Femur (tissue), 1 donor: ENCODE data around the gene CCDC71.

Experiments used
- DNase-seq: peaks from one replicate; pipeline ENCODE4 v3.0.0-alpha.2; 2017

CCDC71 gene

GRCh38 chr3:49165771-49166751 lies at the start of gene CCDC71:
Gene CCDC71, minus strand, starts transcription at chr3:49166331. Its CDS starts 2,123 bp downstream, at chr3:49164208.
- peak; percentile 88 for DNase-seq

GRCh38 chr3:49213998-49214397 lies 47.9 kb upstream of the CCDC71 start:
- no peak for DNase-seq

- DNase-seq = no peak
Measured at GRCh38 chr3:49213541-49213943, 47.4 kb upstream of the CCDC71 start.

- no peak for DNase-seq
Measured at GRCh38 chr3:49199900-49200281, 33.8 kb upstream of the CCDC71 start.

- DNase-seq = peak; percentile 97
Measured at GRCh38 chr3:49199239-49199899, 33.2 kb upstream of the CCDC71 start.

- DNase-seq = no peak
Measured at GRCh38 chr3:49198611-49199230, 32.6 kb upstream of the CCDC71 start.

GRCh38 chr3:49198161-49198560 lies 32.0 kb upstream of the CCDC71 start:
- DNase-seq = no peak

- DNase-seq = no peak
Measured at GRCh38 chr3:49191741-49192140, 25.6 kb upstream of the CCDC71 start.

GRCh38 chr3:49183873-49184272 lies 17.7 kb upstream of the CCDC71 start:
- no peak for DNase-seq

- DNase-seq = no peak
Measured at GRCh38 chr3:49182682-49183081, 16.6 kb upstream of the CCDC71 start.

GRCh38 chr3:49181351-49181750 lies 15.2 kb upstream of the CCDC71 start:
- DNase-seq = no peak

- no peak for DNase-seq
Measured at GRCh38 chr3:49180116-49180515, 14.0 kb upstream of the CCDC71 start.

- DNase-seq = no peak
Measured at GRCh38 chr3:49177073-49177472, 10.9 kb upstream of the CCDC71 start.

- no peak for DNase-seq
Measured at GRCh38 chr3:49175530-49175929, 9.4 kb upstream of the CCDC71 start.

- DNase-seq = no peak
Measured at GRCh38 chr3:49174397-49174985, 8.4 kb upstream of the CCDC71 start.

GRCh38 chr3:49173792-49174170 lies 7.7 kb upstream of the CCDC71 start:
- peak; percentile 52 for DNase-seq

- DNase-seq = peak; percentile 77
Measured at GRCh38 chr3:49173116-49173791, 7.1 kb upstream of the CCDC71 start.

- no peak for DNase-seq
Measured at GRCh38 chr3:49172551-49173041, 6.5 kb upstream of the CCDC71 start.

GRCh38 chr3:49171775-49172500 lies 5.8 kb upstream of the CCDC71 start:
- DNase-seq = no peak

- peak; percentile 92 for DNase-seq
Measured at GRCh38 chr3:49171119-49171774, 5.1 kb upstream of the CCDC71 start, which contains the start of gene KLHDC8B. Gene KLHDC8B, plus strand, starts transcription at chr3:49171598. Its CDS starts 1,172 bp downstream, at chr3:49172770.

GRCh38 chr3:49170744-49171118 lies 4.6 kb upstream of the CCDC71 start:
- no peak for DNase-seq
